Epithelial cell of esophagus (primary cell): ENCODE measurements around the gene JMJD1C.

Experiments
- DNase-seq: peaks from one replicate; pipeline ENCODE4 v3.0.0; 2010; ENCODE audit warnings: low read depth
- H3K4me3 ChIP-seq: 2 replicates; pipeline ENCODE4 v1.5.1; 2011; ENCODE audit warnings: mild to moderate bottlenecking, low read length, control low read depth
- CTCF ChIP-seq: IDR thresholded peaks from 2 replicates; pipeline ENCODE4 v1.5.1; 2011; ENCODE audit warnings: low read depth, mild to moderate bottlenecking, low read length, control low read depth, inconsistent platforms; ENCODE audit not compliant: insufficient read depth; ENCODE audit errors: missing control alignments

JMJD1C gene

GRCh38 chr10:63257778-63258177 is 208.0 kb downstream of the JMJD1C start:
- DNase-seq = no peak
- no peak for TF ChIP-seq CTCF
- no peak overlapping the region for H3K4me3 ChIP-seq

GRCh38 chr10:63256009-63256773 is 209.6 kb downstream of the JMJD1C start:
- TF ChIP-seq CTCF = no peak
- no peak for DNase-seq
- H3K4me3 ChIP-seq = no peak overlapping the region

- DNase-seq = no peak
- no peak for TF ChIP-seq CTCF
- no peak overlapping the region for H3K4me3 ChIP-seq
Measured at GRCh38 chr10:63255316-63255715, 210.5 kb downstream of the JMJD1C start.

- TF ChIP-seq CTCF = no peak
- H3K4me3 ChIP-seq = no peak overlapping the region
- no peak for DNase-seq
Measured at GRCh38 chr10:63253040-63253439, 212.7 kb downstream of the JMJD1C start.

GRCh38 chr10:63252095-63252762 is 213.5 kb downstream of the JMJD1C start:
- no peak for DNase-seq
- no peak overlapping the region for H3K4me3 ChIP-seq
- no peak for TF ChIP-seq CTCF

- no peak overlapping the region for H3K4me3 ChIP-seq
- no peak for DNase-seq
- TF ChIP-seq CTCF = no peak
Measured at GRCh38 chr10:63250032-63250431, 215.7 kb downstream of the JMJD1C start.
